ENCODE measurements around the gene FAM151A.
"Not testable (repeated sequence)": the region's sequence is repeated elsewhere in the genome, so short reads cannot be mapped to it uniquely, and the experiment has no call there.

The FAM151A gene

DNA sequence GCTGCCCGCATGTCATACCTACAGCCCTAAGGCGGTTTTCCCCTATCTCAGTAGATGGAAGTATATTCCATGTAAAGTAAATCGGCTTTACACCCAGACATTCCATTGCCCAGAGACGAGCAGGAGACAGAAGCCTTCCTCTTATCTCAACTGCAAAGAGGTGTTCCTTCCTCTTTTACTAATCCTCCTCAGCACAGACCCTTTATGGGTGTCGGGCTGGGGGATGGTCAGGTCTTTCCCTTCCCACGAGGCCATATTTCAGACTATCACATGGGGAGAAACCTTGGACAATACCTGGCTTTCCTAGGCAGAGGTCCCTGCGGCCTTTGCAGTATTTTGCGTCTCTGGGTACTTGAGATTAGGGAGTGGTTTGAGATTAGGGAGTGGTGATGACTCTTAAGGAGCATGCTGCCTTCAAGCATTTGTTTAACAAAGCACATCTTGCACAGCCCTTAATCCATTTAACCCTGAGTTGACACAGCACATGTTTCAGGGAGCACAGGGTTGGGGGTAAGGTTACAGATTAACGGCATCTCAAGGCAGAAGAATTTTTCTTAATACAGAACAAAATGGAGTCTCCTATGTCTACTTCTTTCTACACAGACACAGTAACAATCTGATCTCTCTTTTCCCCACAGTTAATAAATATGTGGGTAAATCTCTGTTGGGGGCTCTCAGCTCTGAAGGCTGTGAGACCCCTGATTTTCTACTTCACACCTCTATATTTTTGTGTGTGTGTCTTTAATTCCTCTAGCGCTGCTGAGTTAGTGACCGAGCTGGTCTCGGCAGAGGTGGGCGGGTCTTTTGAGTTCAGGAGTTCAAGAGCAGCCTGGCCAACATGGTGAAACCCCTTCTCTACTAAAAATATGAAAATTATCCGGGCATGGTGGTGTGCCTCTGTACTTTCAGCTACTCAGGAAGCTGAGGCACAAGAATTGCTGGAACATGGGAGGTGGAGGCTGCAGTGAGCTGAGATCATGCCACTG is 13.4 kb upstream of the FAM151A start:
- DNase-seq (ENCODE audit: low read depth in 2 of 2) = not testable (repeated sequence)

DNA sequence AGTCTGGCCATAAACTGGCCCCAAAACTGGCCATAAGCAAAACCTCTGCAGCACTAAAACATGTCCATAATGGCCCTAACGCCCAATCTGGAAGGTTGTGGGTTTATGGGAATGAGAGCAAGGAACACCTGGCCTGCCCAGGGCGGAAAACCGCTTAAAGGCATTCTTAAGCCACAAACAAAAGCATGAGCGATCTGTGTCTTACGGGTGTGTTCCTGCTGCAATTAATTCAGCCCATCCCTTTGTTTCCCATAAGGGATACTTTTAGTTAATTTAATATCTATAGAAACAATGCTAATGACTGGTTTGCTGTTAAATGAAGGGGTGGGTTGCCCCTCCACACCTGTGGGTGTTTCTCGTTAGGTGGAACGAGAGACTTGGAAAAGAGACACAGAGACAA is 12.5 kb upstream of the FAM151A start:
- DNase-seq (ENCODE audit: low read depth in 2 of 2) = not testable (repeated sequence)

DNA sequence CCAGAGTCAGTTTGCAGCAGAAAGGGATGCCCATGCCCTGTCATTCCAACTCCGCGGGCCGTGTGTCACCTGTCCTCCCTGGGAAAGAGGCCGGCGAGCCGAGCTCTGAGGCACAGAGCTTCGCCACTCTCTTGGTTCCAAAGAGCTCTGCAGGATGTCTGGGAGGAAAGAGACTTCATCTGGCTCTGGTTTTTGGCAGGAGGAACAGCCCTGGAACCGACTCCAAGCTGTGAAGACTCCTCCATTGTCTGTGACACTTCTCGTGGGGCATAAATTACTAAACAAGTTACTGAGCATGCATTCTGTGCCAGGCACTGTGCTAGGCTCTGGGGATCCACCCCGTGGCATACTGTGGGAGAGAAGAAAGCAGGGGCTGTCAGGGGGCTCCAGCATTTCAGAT is 3.9 kb upstream of the FAM151A start:
- no peak for DNase-seq (ENCODE audit: low read depth in 2 of 2)

DNA sequence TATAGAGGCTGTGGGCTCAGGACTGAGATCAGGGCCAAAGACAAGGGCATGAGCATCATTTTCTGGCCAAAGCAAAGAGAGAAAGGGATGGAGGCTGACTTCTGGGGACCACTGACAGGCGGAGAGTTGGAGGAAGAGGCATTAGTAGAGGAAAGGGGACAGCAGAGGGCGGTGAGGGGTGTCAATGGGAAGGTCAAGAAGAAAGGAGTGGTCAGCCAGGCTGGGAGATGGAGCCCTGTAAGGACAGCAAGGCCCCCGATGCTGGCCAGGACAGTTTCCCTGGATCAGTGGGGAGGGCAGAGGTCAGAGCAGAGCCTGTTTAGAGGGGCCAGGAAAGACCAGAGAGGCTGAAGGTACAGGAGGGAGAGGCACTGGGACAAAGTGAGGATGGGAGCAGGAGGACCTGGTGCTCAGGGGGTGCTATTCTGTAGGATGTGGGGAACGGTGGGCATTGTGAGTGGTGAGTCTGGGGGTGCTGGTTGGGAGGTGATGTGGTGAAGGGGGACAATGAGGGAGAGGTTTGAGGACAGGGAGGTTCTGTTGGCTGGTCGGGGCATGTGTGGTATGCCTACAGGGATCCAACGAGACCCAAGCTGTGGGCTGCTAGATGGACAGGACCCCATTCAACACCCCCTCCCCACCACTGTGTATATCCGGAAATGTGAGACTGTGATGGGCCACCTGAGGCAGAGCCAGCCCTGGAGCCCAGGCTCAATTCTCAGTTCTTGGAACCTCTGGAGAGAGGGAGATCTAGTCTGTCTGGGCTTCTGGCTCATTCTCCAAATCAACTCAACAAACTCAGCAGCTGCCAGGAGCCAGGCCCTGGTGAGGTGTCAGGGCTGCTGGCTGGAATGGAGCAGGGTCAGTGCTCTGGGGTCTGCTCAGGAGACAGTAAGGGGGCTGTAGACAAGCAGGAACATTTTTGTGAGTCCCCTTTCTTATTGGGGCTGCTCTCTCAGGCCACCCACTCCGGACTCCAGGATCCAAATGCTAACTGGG is 1.4 kb upstream of the FAM151A start:
- no peak for DNase-seq (ENCODE audit: low read depth in 2 of 2)

DNA sequence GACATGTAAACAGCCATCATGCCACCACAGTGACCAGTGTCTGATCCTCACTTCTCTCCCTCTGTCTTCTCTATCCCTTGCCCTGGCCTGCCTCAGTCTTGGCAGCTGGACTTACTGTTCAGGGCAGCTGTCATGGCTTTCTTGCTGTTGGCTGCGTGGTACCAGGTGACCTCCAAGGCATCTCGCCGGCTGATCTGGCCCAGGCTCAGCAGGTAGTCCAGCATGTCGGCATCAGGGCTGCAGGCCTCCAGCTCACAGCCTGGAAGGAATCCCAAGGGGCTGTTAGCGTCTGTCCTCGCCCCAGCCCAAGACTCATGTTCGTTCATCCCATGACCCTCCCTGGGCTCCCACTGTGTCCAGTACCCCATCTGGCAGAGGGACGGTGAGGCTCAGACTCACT is 3.6 kb downstream of the FAM151A start:
- no peak for DNase-seq (ENCODE audit: low read depth in 2 of 2)

DNA sequence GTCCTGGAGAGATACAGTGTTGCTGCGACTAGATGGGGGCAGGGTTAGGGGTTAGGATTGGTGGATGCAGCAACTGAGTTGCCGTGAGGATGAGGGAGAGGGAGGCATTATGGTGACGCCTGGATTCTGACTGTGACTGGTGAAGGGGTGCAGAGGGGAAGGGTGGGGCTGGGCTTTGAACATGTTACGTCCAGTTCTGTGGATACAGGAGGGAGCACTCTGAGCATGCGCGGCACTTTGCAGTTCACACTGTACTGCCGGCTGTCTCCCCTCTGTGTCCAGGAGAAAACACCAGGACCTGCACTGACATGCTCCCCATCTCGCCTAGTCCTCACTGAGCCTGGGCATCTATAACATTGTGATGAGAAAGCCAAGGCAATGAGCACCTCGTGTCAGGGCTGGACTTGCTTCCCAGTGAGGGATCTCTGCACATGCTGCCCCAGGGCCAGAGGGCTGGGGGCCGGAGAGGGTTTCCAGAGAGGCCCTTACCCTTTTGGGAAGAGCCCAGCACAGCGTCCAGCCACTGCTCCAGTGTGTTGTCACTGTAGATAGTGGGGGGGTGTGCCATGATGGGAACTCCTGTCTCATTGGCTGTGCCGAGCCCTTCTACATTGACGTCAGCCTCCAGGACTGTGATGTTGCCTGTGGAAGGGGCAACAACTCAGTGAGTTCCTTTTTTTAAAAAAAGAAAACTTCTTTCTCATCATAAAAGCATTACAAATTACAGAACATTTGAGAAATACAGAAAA is 7.6 kb downstream of the FAM151A start:
- no peak for DNase-seq (ENCODE audit: low read depth in 2 of 2)

DNA sequence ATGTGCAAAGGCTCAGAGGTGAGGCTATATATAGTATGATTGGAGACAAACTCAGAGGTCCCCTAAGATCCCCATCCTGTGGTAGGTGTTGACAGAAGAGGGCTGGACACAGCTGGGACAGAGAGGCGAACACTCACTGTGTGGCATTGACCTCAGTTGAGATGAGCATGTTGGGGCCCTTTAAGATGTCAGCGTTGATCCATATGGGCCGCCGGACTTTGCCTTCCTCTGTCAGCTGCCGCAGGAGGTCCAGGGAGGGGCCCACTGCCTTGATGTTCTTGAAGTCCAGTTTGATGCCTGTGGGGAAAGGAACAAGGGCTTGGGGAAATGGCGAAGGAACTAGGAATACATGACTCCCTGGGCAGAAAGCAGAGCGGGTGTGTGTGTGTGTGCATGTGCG is 8.8 kb downstream of the FAM151A start:
- no peak for DNase-seq (ENCODE audit: low read depth in 2 of 2)

DNA sequence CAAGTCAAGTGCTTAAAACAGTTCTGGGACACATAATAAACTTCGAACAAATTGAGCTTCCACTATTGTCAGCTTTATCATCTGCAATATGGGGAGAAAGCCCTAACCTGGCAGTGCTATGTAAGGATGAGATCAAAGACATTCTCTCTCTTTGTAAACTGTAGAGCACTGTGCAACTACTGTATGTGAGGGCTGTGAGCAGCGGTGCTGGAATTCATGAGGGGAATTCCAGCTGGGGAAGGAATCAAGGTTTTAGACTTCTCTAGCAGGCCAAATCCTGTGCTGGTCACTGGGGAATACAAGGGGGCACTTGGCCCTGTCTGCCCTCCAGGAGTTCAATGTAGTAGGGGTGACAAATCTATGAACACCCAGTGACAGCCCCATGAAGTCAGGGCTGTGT is 9.3 kb downstream of the FAM151A start:
- no peak for DNase-seq (ENCODE audit: low read depth in 2 of 2)

DNA sequence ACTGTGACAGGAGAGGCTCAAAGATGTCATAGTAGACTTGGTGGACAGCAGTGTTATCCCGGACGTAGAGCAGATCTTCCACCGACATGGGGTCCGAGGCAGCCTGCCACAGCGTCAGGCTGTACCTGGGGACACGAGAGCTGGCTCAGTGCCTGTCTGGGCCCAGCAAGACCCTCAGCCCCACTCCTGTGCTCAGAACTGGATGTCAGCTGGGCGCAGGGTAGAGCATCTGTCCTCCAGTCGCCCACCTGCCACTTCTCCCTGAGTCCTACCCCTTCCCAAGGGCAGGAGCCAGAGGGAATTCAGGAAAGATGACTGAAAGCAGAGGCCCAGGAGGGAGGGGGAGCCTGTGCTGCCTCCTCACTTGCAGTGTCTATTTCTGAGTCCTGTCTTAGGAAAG is 11.7 kb downstream of the FAM151A start:
- DNase-seq (ENCODE audit: low read depth in 2 of 2) = no peak

DNA sequence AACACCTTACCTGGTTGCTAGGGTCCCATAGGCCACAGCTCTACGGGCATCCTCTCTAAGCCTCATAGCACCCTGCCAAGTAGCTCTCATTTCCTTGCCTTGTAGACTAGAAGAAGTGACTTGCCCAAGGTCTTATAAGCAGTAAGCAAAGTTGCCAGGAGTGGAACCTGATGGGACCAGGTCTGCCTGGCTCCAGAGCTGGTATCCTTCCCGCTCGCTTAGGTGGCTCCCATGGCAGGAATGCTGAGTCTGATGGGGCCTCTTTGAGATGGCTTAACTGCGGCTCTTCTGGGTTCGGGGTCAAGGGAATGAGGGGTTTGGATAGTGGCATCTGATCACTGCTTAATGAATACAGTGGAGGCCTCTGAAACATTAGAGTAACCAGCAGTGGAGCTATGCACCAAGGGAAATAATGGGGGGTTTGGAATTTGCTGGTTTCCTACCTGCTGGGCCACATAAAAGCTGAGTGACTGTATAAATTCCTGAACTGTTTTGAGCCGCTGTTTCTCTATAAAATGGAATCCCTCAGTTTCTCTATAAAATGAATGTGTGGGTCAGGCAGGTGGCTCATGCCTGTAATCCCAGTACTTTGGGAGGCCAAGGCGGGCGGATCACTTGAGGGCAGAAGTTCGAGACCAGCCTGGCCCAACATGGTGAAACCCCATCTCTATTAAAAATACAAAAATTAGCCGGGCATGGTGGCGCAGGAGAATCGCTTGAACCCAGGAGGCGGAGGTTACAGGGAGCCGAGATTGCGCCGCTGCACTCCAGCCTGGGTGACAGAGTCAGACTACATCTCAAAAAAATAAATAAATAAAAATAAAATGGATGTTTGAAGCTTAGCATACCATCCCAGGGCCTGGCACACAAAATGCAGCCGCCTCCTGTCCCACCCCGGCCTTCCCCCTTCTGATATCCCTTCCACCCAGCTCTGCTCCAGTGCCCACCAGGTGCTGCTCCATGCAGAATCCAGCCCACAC is 12.4 kb downstream of the FAM151A start:
- DNase-seq (ENCODE audit: low read depth in 2 of 2) = no peak

DNA sequence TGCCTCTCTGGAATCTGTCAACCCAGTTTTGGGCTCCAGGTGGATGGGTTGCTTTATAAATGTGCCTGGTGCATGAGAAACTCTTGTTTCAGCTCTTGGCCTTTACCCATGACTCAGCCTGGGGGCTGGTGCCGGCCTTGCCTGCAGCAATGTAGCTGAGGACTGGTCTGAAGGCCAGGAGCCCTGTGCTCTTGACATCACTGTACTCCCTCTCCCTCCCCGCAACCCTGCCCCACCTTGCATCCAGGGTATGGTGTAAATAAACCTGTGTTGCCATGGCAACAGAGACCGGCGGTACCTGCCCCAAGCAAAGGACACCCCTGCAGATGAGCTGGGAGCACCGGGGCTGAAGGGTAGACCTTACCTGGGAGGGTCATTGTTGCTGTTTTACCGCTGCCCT is 13.3 kb downstream of the FAM151A start:
- DNase-seq (ENCODE audit: low read depth in 2 of 2) = no peak

DNA sequence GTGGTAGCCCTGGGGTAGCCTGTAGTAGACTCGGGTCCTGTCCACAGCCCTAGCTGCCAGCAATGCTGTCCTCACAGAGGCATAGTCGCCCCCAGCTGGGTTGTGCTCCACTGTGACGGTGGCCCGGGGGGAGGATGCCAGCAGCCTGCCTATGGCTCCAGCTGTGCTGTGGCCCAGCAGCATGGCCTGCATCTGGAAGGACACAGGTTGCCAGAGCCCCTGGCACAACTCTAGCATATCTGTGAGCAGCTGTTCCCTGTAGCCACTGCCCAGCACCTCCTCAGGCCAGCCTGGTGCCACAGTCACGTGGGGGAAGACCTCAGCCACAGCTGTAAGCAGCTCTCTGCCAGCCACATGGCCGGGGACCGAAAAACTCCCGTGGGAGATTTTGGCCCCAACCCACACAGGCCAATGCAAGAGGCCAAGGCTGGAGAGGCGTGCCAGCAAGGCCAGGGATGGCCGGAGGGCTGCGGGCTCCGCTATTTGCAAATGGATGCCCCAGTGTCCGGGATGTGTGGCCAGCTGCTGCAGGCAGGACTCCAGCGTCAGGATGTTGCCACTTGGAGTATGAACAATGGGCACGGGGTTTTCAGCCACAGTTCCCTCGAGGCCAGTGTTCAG is 13.9 kb downstream of the FAM151A start:
- no peak for DNase-seq (ENCODE audit: low read depth in 2 of 2)

DNA sequence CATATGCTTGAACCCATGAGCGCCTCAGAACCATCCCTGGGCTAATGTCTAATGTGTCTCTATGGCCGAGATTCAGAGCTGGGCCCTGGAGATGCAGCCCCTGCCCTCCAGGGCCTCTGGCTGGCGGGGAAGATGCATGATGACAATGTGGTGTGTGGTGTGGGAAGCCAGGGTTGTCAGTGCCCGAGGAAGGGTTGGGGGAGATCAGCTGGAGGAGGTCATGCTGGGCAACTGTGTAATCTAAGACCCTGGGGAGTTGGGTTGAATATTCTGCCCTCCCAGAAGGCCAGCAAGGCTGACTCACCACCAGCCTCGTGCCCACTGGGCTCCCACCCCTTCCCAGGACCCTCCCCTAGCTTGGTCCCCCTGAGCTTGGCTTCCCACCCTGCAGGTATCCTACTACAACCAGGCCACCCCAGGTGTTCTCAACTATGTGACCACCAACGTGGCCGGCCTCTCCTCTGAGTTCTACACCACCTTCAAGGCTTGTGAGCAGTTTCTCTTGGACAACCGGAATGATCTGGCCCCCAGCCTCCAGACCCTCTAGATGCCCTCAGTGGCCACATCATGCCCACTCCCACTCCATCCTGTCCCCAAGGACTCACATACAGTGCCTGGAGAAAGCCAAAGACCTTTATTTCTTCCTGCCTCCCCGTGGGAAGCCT is 14.6 kb downstream of the FAM151A start:
- no peak for DNase-seq (ENCODE audit: low read depth in 2 of 2)

DNA sequence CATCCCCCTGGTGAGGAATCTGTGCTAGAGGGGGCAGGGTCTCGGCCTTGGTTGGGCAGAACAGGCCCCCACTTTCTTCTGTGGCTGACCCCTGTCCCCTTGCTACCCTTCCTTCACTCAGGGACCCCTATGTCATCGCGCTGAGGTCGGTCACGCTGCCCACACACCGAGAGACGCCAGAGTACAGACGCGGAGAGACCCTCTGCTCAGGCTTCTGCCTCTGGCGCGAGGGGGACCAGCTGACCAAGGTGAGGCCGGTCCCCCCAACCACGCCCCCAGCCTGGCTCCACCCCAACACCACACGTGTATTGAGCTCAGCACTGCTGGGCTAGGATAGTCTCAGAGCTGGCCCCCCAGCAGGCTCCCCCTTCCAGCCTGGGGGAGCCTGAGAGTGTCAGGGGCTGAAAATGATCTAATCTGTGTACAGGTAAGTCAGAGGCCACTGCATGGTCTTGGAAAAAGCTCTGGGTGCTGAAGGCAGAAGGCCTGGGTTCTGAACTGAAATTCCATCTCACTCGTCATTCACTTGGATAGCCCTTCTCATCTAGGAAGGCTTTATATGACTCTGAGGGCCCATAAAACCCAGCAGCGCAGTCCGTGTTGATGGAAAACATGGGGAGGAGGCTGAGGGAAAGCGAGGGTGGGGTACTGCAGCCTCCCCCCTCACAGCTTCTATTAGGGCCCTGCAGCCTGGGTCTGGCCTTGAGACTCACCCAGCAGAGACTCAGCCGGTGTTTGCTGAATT is 15.3 kb downstream of the FAM151A start:
- DNase-seq (ENCODE audit: low read depth in 2 of 2) = no peak

DNA sequence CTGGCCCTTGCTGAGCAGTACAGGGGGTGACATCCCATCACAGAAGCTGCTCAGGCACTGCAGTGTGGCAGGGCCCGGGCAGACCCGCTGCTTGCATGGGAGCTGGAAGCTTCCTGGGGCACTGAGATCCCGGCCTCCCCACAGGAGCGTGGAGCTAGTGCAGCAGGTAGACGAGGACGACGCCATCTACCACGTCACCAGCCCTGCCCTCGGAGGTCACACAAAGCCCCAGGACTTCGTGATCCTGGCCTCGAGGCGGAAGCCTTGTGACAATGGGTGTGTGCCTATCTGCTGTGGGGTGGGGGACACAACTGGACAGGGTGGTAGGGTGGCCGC is 16.4 kb downstream of the FAM151A start:
- DNase-seq (ENCODE audit: low read depth in 2 of 2) = no peak

DNA sequence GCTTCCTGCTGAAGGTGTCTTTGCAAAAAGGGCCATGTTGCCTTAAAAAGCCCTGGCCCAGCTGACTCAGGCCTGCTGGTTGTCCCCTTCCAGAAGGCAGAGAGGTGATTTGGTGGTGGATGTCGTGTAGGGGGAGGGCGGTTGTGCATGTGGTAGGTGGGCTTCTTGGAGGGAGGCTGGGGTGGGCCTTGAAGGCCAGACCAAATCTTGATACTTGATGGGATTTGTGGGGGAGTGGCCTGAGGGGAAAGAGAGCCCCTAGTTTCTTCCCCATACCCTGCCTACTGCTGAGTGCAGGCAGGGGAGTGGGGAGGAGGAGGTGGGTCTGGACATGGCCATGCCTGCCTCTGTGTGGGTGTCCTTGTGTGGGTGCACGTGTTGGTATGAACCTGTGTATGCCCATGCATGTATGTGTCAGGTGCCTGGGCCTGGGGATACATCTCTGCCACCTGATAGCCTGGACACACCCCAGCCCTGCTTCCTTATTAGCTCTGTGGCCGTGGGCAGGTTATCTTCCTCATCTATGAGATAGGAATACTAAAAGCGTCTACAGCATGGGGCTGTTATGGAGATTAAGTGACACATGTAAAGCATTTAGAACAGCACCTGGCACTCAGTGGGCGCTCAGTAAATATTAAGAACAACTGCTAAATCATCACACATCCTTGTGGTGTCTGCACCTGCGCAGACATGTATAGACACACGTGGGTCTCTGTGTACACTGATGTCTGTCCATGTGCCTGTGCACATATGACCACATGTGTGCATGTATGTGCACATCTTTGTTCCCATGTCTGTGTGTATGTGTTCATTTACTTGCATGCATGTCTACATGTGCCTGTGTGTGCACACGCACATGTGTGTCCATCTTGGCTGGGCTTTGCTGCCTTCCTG is 17.0 kb downstream of the FAM151A start:
- no peak for DNase-seq (ENCODE audit: low read depth in 2 of 2)

DNA sequence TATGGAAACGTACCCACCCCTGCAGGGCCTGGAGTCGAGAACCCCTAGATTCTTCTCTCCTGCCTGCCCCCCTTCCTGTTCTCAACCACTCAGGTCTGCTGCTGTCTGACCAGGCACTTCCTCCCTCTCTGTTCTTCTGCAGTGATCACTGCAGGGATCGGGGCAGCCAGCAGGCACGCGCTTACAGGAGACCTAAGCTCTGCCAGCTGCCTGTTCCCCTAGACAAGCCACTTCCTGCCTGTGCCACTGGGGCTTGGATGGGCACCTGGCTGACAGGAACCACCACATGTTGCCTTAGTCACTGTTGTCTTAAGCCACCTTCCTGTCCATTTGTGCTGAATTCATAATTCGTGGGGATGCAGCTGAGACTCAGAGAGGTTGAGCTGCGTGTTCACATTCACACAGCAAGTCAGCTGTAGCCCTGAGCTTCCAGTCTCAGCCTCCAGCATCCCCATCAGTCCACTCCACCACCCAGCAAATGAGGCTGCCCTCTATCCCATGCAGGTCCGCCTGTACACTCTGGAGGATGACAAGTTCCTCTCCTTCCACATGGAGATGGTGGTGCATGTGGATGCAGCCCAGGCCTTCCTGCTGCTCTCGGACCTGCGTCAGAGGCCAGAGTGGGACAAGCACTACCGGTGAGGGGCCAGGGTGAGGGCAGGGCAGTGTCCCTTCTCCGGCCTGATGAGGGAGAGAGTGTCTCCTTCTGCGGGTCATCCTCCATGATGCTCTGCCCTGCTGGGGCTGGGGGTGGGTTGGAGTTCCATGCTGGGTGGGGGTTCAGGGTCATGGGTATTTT is 18.6 kb downstream of the FAM151A start:
- DNase-seq (ENCODE audit: low read depth in 2 of 2) = no peak
